SK-N-SH (cell line): ENCODE measurements around the gene COL5A1. TPM values are rescaled to one million over a fixed set of nuclear protein-coding genes. Genes with fewer than 3 reads are reported as not detected.

ENCODE experiments used
- CTCF ChIA-PET: fragments of 300-600, 350-600 bp; formaldehyde crosslinking; extraction: SDS; loops from one replicate; lab custom pipeline; 2021; lab: Yijun Ruan, JAX
- POLR2A ChIA-PET: fragments of 350-600 bp; sonication (Branson Sonifier 250); formaldehyde crosslinking; extraction: SDS; loops from one replicate; lab custom pipeline; 2020; ENCODE audit warnings: antibody characterized with exemption, inconsistent platforms; lab: Yijun Ruan, JAX
- DNase-seq: peaks from one replicate; pipeline ENCODE4 v3.0.0; 2012
- H2AFZ ChIP-seq: fragments of 200-600 bp; sonication (generic); 2 replicates; pipeline ENCODE4 v1.8.1; 2016; ENCODE audit warnings: antibody characterized with exemption, mild to moderate bottlenecking, low read depth
- H3F3A ChIP-seq: fragments of 200-600 bp; sonication (generic); replicated peaks from 2 replicates; pipeline ENCODE3; 2016; ENCODE audit warnings: antibody characterized with exemption, mild to moderate bottlenecking; ENCODE audit not compliant: insufficient read depth
- H3K27ac ChIP-seq, 2 experiments: fragments of 200-500 bp in 1 of 2; fragments of 200-600 bp in 1 of 2; sonication (Bioruptor generic) in 1 of 2; sonication (generic), shearing (Covaris generic) in 1 of 2; 2 replicates each; pipeline versions ENCODE4 v1.5.1 to v1.6.1; 2014 to 2016; ENCODE audit warnings: low read depth in 2 of 2, inconsistent platforms in 1 of 2, low read length in 1 of 2, mild to moderate bottlenecking in 1 of 2, mixed read lengths in 1 of 2
- H3K27me3 ChIP-seq: fragments of 200-600 bp; sonication (generic), shearing (Covaris generic); 2 replicates; pipeline ENCODE4 v1.6.1; 2016; ENCODE audit warnings: mixed run types; ENCODE audit not compliant: insufficient read depth
- H3K36me3 ChIP-seq, 2 experiments: fragments of 200-500 bp in 1 of 2; fragments of 200-600 bp in 1 of 2; sonication (Bioruptor generic) in 1 of 2; sonication (generic) in 1 of 2; replicated peaks in 1 of 2; 2 replicates each; pipeline versions ENCODE3 to v1.5.1; 2014 to 2016; ENCODE audit warnings: low read length in 1 of 2, mild to moderate bottlenecking in 1 of 2; ENCODE audit not compliant: insufficient read depth in 2 of 2, control insufficient read depth in 1 of 2
- H3K4me1 ChIP-seq, 2 experiments: fragments of 200-500 bp in 1 of 2; fragments of 200-600 bp in 1 of 2; sonication (Bioruptor generic) in 1 of 2; sonication (generic), shearing (Covaris generic) in 1 of 2; 2 replicates each; pipeline versions ENCODE4 v1.5.1 to v1.6.1; 2014 to 2016; ENCODE audit warnings: low read depth in 1 of 2, low read length in 1 of 2, mixed run types in 1 of 2; ENCODE audit not compliant: insufficient read depth in 2 of 2, control insufficient read depth in 1 of 2
- H3K4me2 ChIP-seq: fragments of 200-600 bp; sonication (generic), shearing (Covaris generic); 2 replicates; pipeline ENCODE4 v1.6.1; 2017; ENCODE audit warnings: mixed run types
- H3K4me3 ChIP-seq, 2 experiments: fragments of 200-500 bp in 1 of 2; fragments of 200-600 bp in 1 of 2; sonication (Bioruptor generic) in 1 of 2; sonication (generic), shearing (Covaris generic) in 1 of 2; 2 replicates each; pipeline versions ENCODE4 v1.5.1 to v1.8.1; 2014 to 2016; ENCODE audit warnings: low read depth in 2 of 2, inconsistent platforms in 1 of 2, low read length in 1 of 2, mild to moderate bottlenecking in 1 of 2, mixed read lengths in 1 of 2, moderate library complexity in 1 of 2
- H3K79me2 ChIP-seq: fragments of 200-600 bp; sonication (generic); 2 replicates; pipeline ENCODE4 v1.8.1; 2017; ENCODE audit warnings: mild to moderate bottlenecking; ENCODE audit not compliant: insufficient read depth
- H3K9ac ChIP-seq: fragments of 200-600 bp; sonication (generic); 2 replicates; pipeline ENCODE4 v1.6.1; 2017; ENCODE audit warnings: mixed run types
- H3K9me2 ChIP-seq: fragments of 200-600 bp; sonication (generic); 2 replicates; pipeline ENCODE4 v1.6.1; 2017; ENCODE audit warnings: mixed run types
- H3K9me3 ChIP-seq: fragments of 200-600 bp; sonication (generic); 2 replicates; pipeline ENCODE4 v1.6.1; 2017; ENCODE audit warnings: mixed run types, mild to moderate bottlenecking, moderate library complexity
- H4K20me1 ChIP-seq: fragments of 200-600 bp; sonication (generic); 2 replicates; pipeline ENCODE4 v1.6.1; 2017; ENCODE audit warnings: mild to moderate bottlenecking, mixed run types; ENCODE audit not compliant: insufficient read depth
- ELF1 ChIP-seq: IDR thresholded peaks from 2 replicates; pipeline ENCODE4 v1.4.0; 2012
- EP300 ChIP-seq, 2 experiments: IDR thresholded peaks; 2 replicates each; pipeline versions ENCODE4 v1.4.0 to v1.6.1; 2012; ENCODE audit warnings: borderline replicate concordance in 1 of 2, low read depth in 1 of 2, low read length in 1 of 2
- EZH2phosphoT487 ChIP-seq: fragments of 200-600 bp; sonication (generic); IDR thresholded peaks from 2 replicates; pipeline ENCODE4 v1.6.1; 2017; ENCODE audit warnings: low read depth, mixed run types, mild to moderate bottlenecking, antibody characterized with exemption, moderate library complexity, borderline replicate concordance
- FOSL2 ChIP-seq: IDR thresholded peaks from 2 replicates; pipeline ENCODE4 v1.4.0; 2012; ENCODE audit warnings: low read depth, mild to moderate bottlenecking, moderate library complexity, borderline replicate concordance
- GABPA ChIP-seq: IDR thresholded peaks from 2 replicates; pipeline ENCODE4 v1.4.0; 2012; ENCODE audit warnings: low read depth, mild to moderate bottlenecking
- GATA2 ChIP-seq: sonication (generic); formaldehyde crosslinking; IDR thresholded peaks from 2 replicates; pipeline ENCODE4 v1.5.0; 2020; ENCODE audit warnings: mild to moderate bottlenecking, missing genetic modification reagents
- MEF2A ChIP-seq: IDR thresholded peaks from 2 replicates; pipeline ENCODE4 v1.4.0; 2012; ENCODE audit warnings: low read depth, borderline replicate concordance
- MXI1 ChIP-seq: IDR thresholded peaks from 2 replicates; pipeline ENCODE4 v1.6.1; 2012; ENCODE audit warnings: mild to moderate bottlenecking, low read depth, low read length, improper control_type of control experiment
- NFIC ChIP-seq: IDR thresholded peaks from 2 replicates; pipeline ENCODE4 v1.4.0; 2012; ENCODE audit warnings: borderline replicate concordance
- NRF1 ChIP-seq: IDR thresholded peaks from 2 replicates; pipeline ENCODE4 v1.6.1; 2012; ENCODE audit warnings: low read depth, mild to moderate bottlenecking, low read length
- RAD21 ChIP-seq: IDR thresholded peaks from 2 replicates; pipeline ENCODE4 v1.6.1; 2012; ENCODE audit warnings: mild to moderate bottlenecking, low read length
- RCOR1 ChIP-seq: fragments of 150-350 bp; IDR thresholded peaks from 2 replicates; pipeline ENCODE4 v1.6.1; 2017; ENCODE audit warnings: antibody characterized with exemption, low read length
- RXRA ChIP-seq: IDR thresholded peaks from 2 replicates; pipeline ENCODE4 v1.4.0; 2012; ENCODE audit warnings: low read depth, mild to moderate bottlenecking, borderline replicate concordance
- SMC3 ChIP-seq: IDR thresholded peaks from 2 replicates; pipeline ENCODE4 v1.6.1; 2012; ENCODE audit warnings: low read depth, low read length, improper control_type of control experiment
- TAF1 ChIP-seq: IDR thresholded peaks from 2 replicates; pipeline ENCODE4 v1.6.1; 2012; ENCODE audit warnings: low read depth, mild to moderate bottlenecking, low read length, moderate library complexity, borderline replicate concordance
- TCF12 ChIP-seq: IDR thresholded peaks from 2 replicates; pipeline ENCODE4 v1.4.0; 2012
- TEAD4 ChIP-seq: IDR thresholded peaks from 2 replicates; pipeline ENCODE4 v1.4.0; 2012; ENCODE audit warnings: mild to moderate bottlenecking, borderline replicate concordance; ENCODE audit not compliant: insufficient read depth
- YY1 ChIP-seq: IDR thresholded peaks from 2 replicates; pipeline ENCODE4 v1.4.0; 2012; ENCODE audit warnings: low read depth, mild to moderate bottlenecking
- WGBS: methylation state at CpG from one replicate; pipeline ENCODE4 v1.1.6; 2017; ENCODE audit warnings: low lambda C conversion rate; 5-methylcytosine and 5-hydroxymethylcytosine counted together
- polyA plus RNA-seq, 3 experiments: library from polyadenylated mRNA; depleted of rRNA; stranded (reverse); fragments of >200 nt; gene quantifications; 2 replicates each; pipeline ENCODE4 v1.2.3, GENCODE V29; 2012
- TF ChIP-seq, protein P1 (sequence below): IDR thresholded peaks from 2 replicates; pipeline ENCODE4 v1.4.0; 2012; ENCODE audit warnings: low read depth
- TF ChIP-seq, protein P2 (sequence below): fragments of 150-350 bp; IDR thresholded peaks from 2 replicates; pipeline ENCODE4 v1.6.1; 2016; ENCODE audit warnings: mild to moderate bottlenecking, low read depth, low read length
- TF ChIP-seq, protein P3 (sequence below): fragments of 200-600 bp; sonication (generic); IDR thresholded peaks from 2 replicates; pipeline ENCODE4 v1.6.1; 2017; ENCODE audit warnings: antibody characterized with exemption, mild to moderate bottlenecking, moderate library complexity
- TF ChIP-seq, protein P4 (sequence below): IDR thresholded peaks from 2 replicates; pipeline ENCODE4; 2012

The COL5A1 gene
- polyA plus RNA-seq, 1 of the 3 experiments (the other 2 are of a cell fraction) = 73.8 TPM

DNA sequence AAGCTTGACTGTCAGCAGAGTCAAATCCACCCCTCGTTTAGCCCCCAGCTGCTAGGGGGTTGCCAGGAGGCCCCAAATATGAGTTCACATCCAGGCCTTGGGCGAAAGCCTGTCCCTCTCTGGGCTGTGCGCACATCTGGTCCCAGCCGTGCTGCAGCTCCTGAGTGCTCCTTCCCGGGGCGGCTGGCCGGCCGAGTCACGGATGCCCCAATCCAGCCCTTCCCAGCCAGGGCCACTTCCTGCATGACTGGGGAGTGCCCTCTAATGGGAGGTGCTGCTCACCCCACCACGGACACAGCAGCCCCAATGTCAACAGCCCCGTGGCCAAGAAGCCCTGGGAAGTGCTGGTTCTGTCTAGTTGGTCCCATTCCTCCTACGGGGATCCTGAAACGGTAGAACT is 135.6 kb downstream of the COL5A1 start:
- Histone ChIP-seq H3K9me2 (no peaks in the 10 kb centered on the region), H4K20me1 (peaks cover 70% of the 10 kb centered on the region), H3F3A (peaks cover 14% of the 10 kb centered on the region), H3K27me3 (no peaks in the 10 kb centered on the region), H3K9me3 (no peaks in the 10 kb centered on the region), H3K79me2 (peaks cover 23% of the 10 kb centered on the region; the same call in 1 of the 2 replicates), H3K9ac (no peak overlapping the region), H3K27ac (no peak overlapping the region), H3K36me3 (peaks cover 57 to 87% of the 10 kb centered on the region in 2 experiments), H3K4me2 (no peak overlapping the region), H3K4me3 (no peak overlapping the region), H2AFZ (no peak overlapping the region), H3K4me1 (peaks cover 0 to 20% of the 10 kb centered on the region in 2 experiments; a peak in 1 of 4 replicates)
- ChIA-PET POLR2A (no interaction called here), CTCF (interaction anchor here (1.2 to 7.8 kb wide), 4 partner anchors 6 to 636 kb away, joined by 3 to 67 read pairs (median 13); no protein-coding TSS in a partner anchor)
- 96% methylated on average over 8 of the region's 13 CpGs for WGBS
- DNase-seq = no peak
- TF ChIP-seq TCF12 = no peak
- no peak for TF ChIP-seq EZH2phosphoT487
- TF ChIP-seq GATA2 = no peak
- no peak for TF ChIP-seq SMC3
- no peak for TF ChIP-seq MXI1
- TF ChIP-seq RXRA = no peak
- TF ChIP-seq RCOR1 = no peak
- no peak for TF ChIP-seq MEF2A
- no peak for TF ChIP-seq FOSL2
- no peak for TF ChIP-seq NRF1
- TF ChIP-seq, protein P1, sequence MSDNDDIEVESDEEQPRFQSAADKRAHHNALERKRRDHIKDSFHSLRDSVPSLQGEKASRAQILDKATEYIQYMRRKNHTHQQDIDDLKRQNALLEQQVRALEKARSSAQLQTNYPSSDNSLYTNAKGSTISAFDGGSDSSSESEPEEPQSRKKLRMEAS = no peak
- TF ChIP-seq NFIC = no peak
- no peak for TF ChIP-seq TAF1
- no peak for TF ChIP-seq TEAD4

DNA sequence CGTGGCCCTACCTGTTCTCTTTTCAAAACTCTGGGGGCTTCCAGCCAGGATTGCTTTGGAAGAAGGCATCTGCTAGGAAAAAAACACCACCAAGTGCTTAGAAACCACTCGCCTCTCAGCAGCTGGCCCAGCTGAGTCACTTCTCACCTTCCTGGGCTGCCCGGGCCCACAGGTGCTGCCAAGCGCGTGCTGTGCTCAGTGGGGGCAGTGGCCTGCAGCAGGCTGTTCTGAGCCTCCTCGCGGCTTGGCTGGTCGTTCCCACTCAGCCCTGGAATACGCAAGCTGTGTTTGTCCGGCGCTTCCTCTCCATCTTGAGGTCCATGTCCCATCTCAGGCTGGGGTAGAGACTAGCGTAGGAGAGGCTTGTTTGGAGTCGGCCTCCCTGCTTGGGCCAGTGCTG is 136.6 kb downstream of the COL5A1 start:
- POLR2A ChIA-PET = no interaction called here
- CTCF ChIA-PET = interaction anchor here (0.6 to 7.8 kb wide), 33 partner anchors 7 to 881 kb away, joined by 3 to 67 read pairs (median 4); partner anchors contain the start of gene OLFM1
- no peaks in the 10 kb centered on the region for H3K27me3 ChIP-seq

More for the DNA sequence above, 136.6 kb downstream of the COL5A1 start:
- TF ChIP-seq NRF1 (no peak), GATA2 (no peak), FOSL2 (no peak), ELF1 (no peak), TAF1 (no peak), NFIC (no peak), YY1 (no peak), TEAD4 (no peak), EP300 (IDR thresholded peaks at IDR 0.05; ENCODE audit: borderline replicate concordance in 1 of 2, low read depth in 1 of 2, low read length in 1 of 2) (no peak), GABPA (no peak), MXI1 (no peak), RAD21 (no peak), RCOR1 (no peak), TCF12 (no peak)
- TF ChIP-seq, protein P2, sequence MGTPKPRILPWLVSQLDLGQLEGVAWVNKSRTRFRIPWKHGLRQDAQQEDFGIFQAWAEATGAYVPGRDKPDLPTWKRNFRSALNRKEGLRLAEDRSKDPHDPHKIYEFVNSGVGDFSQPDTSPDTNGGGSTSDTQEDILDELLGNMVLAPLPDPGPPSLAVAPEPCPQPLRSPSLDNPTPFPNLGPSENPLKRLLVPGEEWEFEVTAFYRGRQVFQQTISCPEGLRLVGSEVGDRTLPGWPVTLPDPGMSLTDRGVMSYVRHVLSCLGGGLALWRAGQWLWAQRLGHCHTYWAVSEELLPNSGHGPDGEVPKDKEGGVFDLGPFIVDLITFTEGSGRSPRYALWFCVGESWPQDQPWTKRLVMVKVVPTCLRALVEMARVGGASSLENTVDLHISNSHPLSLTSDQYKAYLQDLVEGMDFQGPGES = no peak
- TF ChIP-seq, protein P3, sequence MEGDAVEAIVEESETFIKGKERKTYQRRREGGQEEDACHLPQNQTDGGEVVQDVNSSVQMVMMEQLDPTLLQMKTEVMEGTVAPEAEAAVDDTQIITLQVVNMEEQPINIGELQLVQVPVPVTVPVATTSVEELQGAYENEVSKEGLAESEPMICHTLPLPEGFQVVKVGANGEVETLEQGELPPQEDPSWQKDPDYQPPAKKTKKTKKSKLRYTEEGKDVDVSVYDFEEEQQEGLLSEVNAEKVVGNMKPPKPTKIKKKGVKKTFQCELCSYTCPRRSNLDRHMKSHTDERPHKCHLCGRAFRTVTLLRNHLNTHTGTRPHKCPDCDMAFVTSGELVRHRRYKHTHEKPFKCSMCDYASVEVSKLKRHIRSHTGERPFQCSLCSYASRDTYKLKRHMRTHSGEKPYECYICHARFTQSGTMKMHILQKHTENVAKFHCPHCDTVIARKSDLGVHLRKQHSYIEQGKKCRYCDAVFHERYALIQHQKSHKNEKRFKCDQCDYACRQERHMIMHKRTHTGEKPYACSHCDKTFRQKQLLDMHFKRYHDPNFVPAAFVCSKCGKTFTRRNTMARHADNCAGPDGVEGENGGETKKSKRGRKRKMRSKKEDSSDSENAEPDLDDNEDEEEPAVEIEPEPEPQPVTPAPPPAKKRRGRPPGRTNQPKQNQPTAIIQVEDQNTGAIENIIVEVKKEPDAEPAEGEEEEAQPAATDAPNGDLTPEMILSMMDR = no peak
- TF ChIP-seq, protein P4, sequence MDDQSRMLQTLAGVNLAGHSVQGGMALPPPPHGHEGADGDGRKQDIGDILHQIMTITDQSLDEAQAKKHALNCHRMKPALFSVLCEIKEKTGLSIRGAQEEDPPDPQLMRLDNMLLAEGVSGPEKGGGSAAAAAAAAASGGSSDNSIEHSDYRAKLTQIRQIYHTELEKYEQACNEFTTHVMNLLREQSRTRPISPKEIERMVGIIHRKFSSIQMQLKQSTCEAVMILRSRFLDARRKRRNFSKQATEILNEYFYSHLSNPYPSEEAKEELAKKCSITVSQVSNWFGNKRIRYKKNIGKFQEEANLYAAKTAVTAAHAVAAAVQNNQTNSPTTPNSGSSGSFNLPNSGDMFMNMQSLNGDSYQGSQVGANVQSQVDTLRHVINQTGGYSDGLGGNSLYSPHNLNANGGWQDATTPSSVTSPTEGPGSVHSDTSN = no peak
- TF ChIP-seq, protein P1 = no peak
- Histone ChIP-seq H3K4me2 (no peak overlapping the region), H3K9me3 (no peaks in the 10 kb centered on the region), H3K79me2 (peaks cover 14% of the 10 kb centered on the region; the same call in 1 of the 2 replicates), H2AFZ (no peak overlapping the region), H3K4me1 (peaks cover 0 to 18% of the 10 kb centered on the region in 2 experiments; a peak in 1 of 4 replicates), H3K27ac (no peak overlapping the region), H3K9ac (no peak overlapping the region), H3F3A (peaks cover 15% of the 10 kb centered on the region), H3K4me3 (no peak overlapping the region), H4K20me1 (peaks cover 59% of the 10 kb centered on the region), H3K9me2 (no peaks in the 10 kb centered on the region), H3K36me3 (peaks cover 54 to 83% of the 10 kb centered on the region in 2 experiments)
- 82% methylated on average over 8 of the region's 13 CpGs for WGBS
- no peak for DNase-seq
